GM18907 (cell line): ENCODE data around the gene LCMT2.

ENCODE experiments used
- ATAC-seq: cut with Tn5 transposase; IDR thresholded peaks from one replicate; pipeline ENCODE4 v1.9.1; 2021; ENCODE audit warnings: mild to moderate bottlenecking, moderate library complexity; ENCODE audit not compliant: unreplicated experiment

Gene LCMT2

DNA sequence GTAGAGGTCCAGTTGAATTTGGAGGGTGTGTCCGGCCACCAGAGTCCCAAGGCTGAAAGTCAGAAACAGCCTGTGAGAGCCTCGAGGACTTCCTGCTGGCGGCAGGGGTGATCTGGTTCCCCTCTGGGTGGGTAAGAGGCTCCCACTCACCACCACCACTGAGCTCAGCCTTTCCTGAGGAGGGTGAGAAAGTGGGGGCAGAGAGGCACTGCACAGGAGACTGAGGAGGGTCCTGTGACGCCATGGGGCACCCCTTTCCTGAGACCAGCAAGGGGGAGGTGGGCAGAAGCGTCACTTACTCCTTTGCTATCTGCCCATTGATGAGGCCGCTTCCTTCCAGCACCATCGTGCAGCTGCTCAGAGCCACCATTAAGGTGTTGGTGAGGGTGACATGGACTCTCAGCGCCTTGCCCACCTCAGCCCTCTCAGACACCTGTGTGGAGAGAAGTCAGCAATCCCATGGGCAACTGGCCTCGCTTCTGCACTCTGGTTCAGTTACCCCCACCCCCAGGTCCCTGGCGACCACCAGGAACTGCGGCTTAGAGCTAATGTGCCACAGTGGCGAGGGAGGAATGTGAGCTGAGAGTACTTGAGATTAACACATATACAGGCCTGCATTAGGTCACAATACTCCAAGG lies 53.7 kb downstream of the LCMT2 start:
- ATAC-seq, result no peak

DNA sequence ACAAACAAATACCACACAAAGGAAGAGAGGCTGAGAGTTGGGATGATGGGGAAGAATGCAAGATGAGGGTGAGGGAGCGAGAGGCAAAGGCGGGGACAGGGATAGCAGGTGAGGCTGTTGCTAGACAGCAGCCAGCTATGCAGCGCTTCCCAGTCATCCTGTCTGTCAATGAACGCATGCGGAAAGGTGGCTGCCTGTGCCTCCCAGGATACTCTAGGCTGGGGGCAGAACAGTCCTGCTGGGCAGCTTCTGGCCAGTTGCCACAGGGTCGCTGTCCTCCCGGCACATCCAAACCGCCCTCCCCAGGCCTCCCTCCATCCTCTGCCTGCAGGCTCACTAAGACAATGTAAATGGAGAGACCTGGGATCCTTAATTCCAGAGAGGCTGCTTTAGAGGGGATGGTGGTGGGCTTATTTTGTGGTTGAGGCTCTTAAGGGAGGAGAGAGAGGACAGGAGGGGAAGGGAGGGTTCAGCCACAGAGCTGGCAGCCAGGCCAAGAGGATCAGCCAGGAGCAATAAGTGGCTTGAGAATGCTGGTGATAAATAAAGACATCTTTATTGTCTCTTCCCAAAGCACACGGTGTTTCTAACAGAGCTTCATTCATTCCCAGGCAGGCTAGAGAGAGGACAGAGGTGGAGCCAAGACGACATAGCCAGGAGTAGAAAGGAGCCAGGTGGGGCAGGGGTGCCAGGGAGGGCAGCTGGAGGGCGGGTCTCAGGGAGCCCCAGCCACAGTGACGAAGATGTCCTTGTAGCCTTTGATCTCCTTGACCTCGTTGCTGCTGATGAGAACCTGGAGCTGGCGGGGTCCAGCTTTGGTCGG lies 54.4 kb downstream of the LCMT2 start:
- ATAC-seq, result no peak

DNA sequence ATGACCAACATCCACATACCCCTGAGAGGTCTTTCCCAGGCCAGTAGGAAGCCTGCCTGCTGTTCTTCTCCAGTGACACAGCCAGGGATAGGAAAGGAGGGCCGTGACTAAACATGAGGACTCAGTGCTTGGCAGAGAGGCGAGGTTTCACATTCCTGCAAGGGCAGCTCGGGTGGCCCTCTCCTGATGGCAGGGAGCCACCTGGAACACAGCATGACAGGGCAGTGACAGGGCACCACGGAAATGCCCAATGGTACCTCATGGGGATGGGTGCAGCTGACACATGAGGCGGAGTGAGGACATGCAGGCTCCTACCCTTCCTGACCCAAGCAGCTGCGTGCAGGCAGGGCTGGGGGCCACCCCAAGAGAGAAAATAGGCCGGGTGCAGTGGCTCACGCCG lies 56.2 kb downstream of the LCMT2 start:
- no peak for ATAC-seq
